T-helper 17 cell (primary cell): Measurements from ENCODE around the gene MBP. TPM values are rescaled to one million over a fixed set of nuclear protein-coding genes. Genes with fewer than 3 reads are reported as not detected.
A peak's percentile ranks its signal among the peaks of the same experiment; 100 is the strongest.

Experiments
- ATAC-seq: fragments of 150-1000 bp; cut with Tn5 transposase; 2 replicates; pipeline ENCODE4 v1.10.0; 2021; ENCODE audit warnings: mild to moderate bottlenecking, moderate library complexity
- DNase-seq, 3 donors: peaks; one replicate each; pipeline versions ENCODE4 v3.0.0 to v3.0.0-alpha.2; 2020 to 2021
- H3K9me3 ChIP-seq: one replicate; pipeline ENCODE4 v1.7.0; 2013; ENCODE audit warnings: low read length, mild to moderate bottlenecking; ENCODE audit not compliant: control insufficient read depth, poor library complexity, severe bottlenecking
- H3K27ac Mint-ChIP-seq: one replicate; pipeline ENCODE4 v1.8.0; 2022; ENCODE audit warnings: mild to moderate bottlenecking, moderate library complexity, mixed read lengths
- H3K27me3 Mint-ChIP-seq: one replicate; pipeline ENCODE4 v1.8.0; 2022; ENCODE audit warnings: mixed read lengths
- H3K36me3 Mint-ChIP-seq: one replicate; pipeline ENCODE4 v1.8.0; 2022; ENCODE audit warnings: low read depth, mixed read lengths
- H3K4me1 Mint-ChIP-seq: one replicate; pipeline ENCODE4 v1.8.0; 2022; ENCODE audit warnings: mild to moderate bottlenecking, mixed read lengths
- H3K4me3 Mint-ChIP-seq: one replicate; pipeline ENCODE4 v1.8.0; 2022; ENCODE audit warnings: mild to moderate bottlenecking, moderate library complexity, mixed read lengths
- total RNA-seq, 4 donors: library from RNA in 2 of 4; stranded (reverse) in 2 of 4; gene quantifications; one replicate each; pipeline ENCODE4 v1.2.3 and lab custom pipeline; 2022 to 2026

MBP gene
- total RNA-seq, 2 donors from 2014 or later = 97.7 to 127 TPM

DNA sequence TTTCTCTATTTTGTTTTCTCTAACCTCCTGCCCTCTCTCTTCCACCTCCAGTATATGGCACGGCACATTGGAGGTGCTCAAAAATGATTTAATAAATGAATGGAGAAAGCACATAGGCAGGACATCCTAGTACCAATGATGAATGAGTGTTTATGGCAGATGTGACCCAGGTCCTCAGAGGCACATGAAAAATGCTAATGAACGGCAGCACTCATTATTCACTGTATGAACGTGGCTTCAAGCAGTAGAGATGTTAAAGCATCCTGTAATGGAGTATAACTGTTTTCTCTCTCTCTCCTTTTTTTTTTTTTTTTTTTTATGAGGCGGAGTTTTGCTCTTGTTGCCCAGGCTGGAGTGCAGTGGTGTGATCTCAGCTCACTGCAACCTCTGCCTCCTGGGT lies 72.4 kb downstream of the MBP start:
- Mint-ChIP-seq H3K36me3 (peaks cover 2% of the 10 kb centered on the region), H3K27me3 (no peaks in the 10 kb centered on the region), H3K4me3 (peak overlapping the region; percentile 51)

GRCh38 chr18:77059294-77059916 lies 73.2 kb downstream of the MBP start:
- no peaks in the 10 kb centered on the region for H3K9me3 ChIP-seq
- peaks cover 68% of the 10 kb centered on the region for H3K4me1 Mint-ChIP-seq
- DNase-seq = no peak
- H3K27me3 Mint-ChIP-seq = no peaks in the 10 kb centered on the region
- peaks cover 2% of the 10 kb centered on the region for H3K36me3 Mint-ChIP-seq
- peak overlapping the region; percentile 51 for H3K4me3 Mint-ChIP-seq
- ATAC-seq = no peak
- peak overlapping the region; percentile 100 for H3K27ac Mint-ChIP-seq

More for the DNA sequence above, 72.4 kb downstream of the MBP start:
- ATAC-seq (no peak), DNase-seq (no peak)
- Mint-ChIP-seq H3K27ac (peak overlapping the region; percentile 100), H3K4me1 (peaks cover 65% of the 10 kb centered on the region)
- no peaks in the 10 kb centered on the region for H3K9me3 ChIP-seq

GRCh38 chr18:77058290-77058835 lies 74.2 kb downstream of the MBP start:
- Mint-ChIP-seq H3K36me3 (peaks cover 2% of the 10 kb centered on the region), H3K27me3 (no peaks in the 10 kb centered on the region), H3K4me1 (peaks cover 71% of the 10 kb centered on the region)

GRCh38 chr18:77057006-77057395 lies 75.6 kb downstream of the MBP start:
- peaks cover 64% of the 10 kb centered on the region for H3K4me1 Mint-ChIP-seq

More at GRCh38 chr18:77058290-77058835, 74.2 kb downstream of the MBP start:
- ATAC-seq (no peak), DNase-seq (no peak)
- no peaks in the 10 kb centered on the region for H3K9me3 ChIP-seq
- Mint-ChIP-seq H3K4me3 (no peak overlapping the region), H3K27ac (peak overlapping the region; percentile 43)

GRCh38 chr18:77056344-77057005 lies 76.1 kb downstream of the MBP start:
- H3K27ac Mint-ChIP-seq = peak overlapping the region; percentile 98
- H3K27me3 Mint-ChIP-seq = no peaks in the 10 kb centered on the region
- H3K4me1 Mint-ChIP-seq = peaks cover 62% of the 10 kb centered on the region
- DNase-seq (no peak), ATAC-seq (no peak)
- no peaks in the 10 kb centered on the region for H3K9me3 ChIP-seq
- H3K4me3 Mint-ChIP-seq = peak overlapping the region; percentile 90
- no peaks in the 10 kb centered on the region for H3K36me3 Mint-ChIP-seq

More at GRCh38 chr18:77057006-77057395, 75.6 kb downstream of the MBP start:
- no peaks in the 10 kb centered on the region for H3K9me3 ChIP-seq
- Mint-ChIP-seq H3K4me3 (peak overlapping the region; percentile 90), H3K27ac (peak overlapping the region; percentile 98), H3K36me3 (no peaks in the 10 kb centered on the region), H3K27me3 (no peaks in the 10 kb centered on the region)
- no peak for DNase-seq
- no peak for ATAC-seq

DNA sequence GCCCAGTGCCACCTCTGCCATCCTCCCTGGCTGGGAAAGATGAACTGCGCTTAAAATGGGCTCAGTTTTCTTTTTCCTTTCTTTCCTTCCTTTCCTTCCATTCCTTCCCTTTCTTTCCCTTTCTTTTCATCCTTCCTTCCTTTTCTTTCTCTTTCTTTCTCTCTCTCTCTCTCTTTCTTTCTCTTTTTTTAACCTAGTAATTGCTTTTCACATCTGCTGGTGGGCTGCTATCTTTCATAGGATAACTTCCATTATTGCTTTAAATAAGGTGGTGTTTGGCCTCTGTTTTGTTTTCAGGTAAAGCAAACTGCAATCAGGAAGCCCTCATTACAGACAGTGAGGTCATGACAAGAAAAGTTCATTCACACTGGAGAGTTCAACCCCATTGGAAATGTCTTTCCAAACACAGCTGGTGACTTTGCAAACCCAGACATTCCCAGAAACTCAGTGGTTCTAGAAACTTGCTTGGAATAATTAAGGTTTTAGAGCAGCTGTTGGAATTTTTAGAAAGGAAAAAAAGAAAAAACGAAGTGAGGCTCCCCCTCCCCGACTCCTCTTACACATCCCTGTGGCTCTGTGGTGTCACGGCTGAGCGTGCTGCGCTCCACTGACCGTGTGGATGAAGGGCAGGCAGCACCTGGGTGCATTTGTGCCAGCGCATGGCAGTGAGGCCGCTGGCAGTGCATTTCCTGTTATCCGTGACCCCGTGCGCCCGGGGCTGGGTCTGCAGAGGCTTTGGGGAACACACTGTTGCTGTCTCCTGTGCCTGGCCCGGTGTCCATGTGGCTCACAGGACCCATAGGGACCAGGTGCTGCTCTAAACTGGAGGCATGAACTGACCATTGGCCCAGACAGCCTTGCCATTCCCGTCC lies 76.9 kb downstream of the MBP start:
- ATAC-seq (no peak), DNase-seq (no peak)
- Mint-ChIP-seq H3K4me1 (peaks cover 59% of the 10 kb centered on the region), H3K36me3 (no peaks in the 10 kb centered on the region), H3K27ac (peak overlapping the region; percentile 98), H3K27me3 (no peaks in the 10 kb centered on the region), H3K4me3 (peak overlapping the region; percentile 90)
- H3K9me3 ChIP-seq = no peaks in the 10 kb centered on the region

- no peaks in the 10 kb centered on the region for H3K9me3 ChIP-seq
- no peaks in the 10 kb centered on the region for H3K36me3 Mint-ChIP-seq
- peaks cover 56% of the 10 kb centered on the region for H3K4me1 Mint-ChIP-seq
- ATAC-seq (peak; percentile 89), DNase-seq (peak; percentile 60 to 69 (median 64))
- H3K27me3 Mint-ChIP-seq = no peaks in the 10 kb centered on the region
- peak overlapping the region; percentile 98 for H3K27ac Mint-ChIP-seq
- H3K4me3 Mint-ChIP-seq = peak overlapping the region; percentile 90
Observed at GRCh38 chr18:77054606-77055428, 77.8 kb downstream of the MBP start.

- peak overlapping the region; percentile 98 for H3K27ac Mint-ChIP-seq
- ATAC-seq = peak; percentile 16
- no peaks in the 10 kb centered on the region for H3K9me3 ChIP-seq
- H3K4me3 Mint-ChIP-seq = peak overlapping the region; percentile 90
- no peaks in the 10 kb centered on the region for H3K36me3 Mint-ChIP-seq
- peaks cover 53% of the 10 kb centered on the region for H3K4me1 Mint-ChIP-seq
- no peak for DNase-seq
- H3K27me3 Mint-ChIP-seq = no peaks in the 10 kb centered on the region
Observed at GRCh38 chr18:77054288-77054605, 78.3 kb downstream of the MBP start.

- H3K4me1 Mint-ChIP-seq = peaks cover 49% of the 10 kb centered on the region
Observed at GRCh38 chr18:77053616-77054287, 78.8 kb downstream of the MBP start.

GRCh38 chr18:77052983-77053309 lies 79.6 kb downstream of the MBP start:
- Mint-ChIP-seq H3K36me3 (peaks cover 2% of the 10 kb centered on the region), H3K27ac (peak overlapping the region; percentile 98)
- no peak for ATAC-seq

More at GRCh38 chr18:77053616-77054287, 78.8 kb downstream of the MBP start:
- Mint-ChIP-seq H3K27me3 (no peaks in the 10 kb centered on the region), H3K27ac (peak overlapping the region; percentile 98), H3K4me3 (peak overlapping the region; percentile 90), H3K36me3 (no peaks in the 10 kb centered on the region)
- no peak for DNase-seq
- no peak for ATAC-seq
- no peaks in the 10 kb centered on the region for H3K9me3 ChIP-seq

DNA sequence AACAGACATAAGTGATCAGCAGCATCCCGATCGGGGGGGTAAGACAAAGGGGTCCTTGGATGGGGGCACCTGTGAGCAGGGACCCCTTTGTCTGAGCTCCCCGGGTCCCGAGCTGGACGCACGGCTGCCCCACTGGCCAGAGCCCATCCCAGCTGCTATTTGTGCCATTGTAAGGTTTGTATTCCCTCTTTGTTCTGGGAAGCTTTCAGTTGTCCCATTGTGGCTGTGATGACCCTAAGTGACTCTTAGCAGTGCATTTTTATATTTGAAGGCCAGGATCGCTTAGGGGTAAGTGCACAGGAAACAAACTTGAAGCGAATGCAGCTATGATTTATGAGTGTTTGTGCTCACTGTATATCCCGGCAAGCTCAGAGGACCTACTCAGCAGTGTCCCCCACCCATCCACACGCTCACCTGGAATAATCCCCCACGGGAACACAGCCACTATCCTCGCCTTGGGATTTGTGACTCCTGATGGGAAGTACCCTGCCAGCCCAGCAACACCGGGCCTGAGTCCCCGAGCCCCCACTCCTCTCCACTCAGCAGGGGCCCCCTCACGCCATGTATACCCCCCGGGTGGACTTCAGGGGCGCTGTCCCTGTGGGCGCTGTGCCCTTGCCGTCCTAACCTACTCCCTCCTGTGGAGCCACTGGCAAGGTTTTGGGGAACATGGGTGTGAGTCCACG lies 80.1 kb downstream of the MBP start:
- Mint-ChIP-seq H3K36me3 (peaks cover 2% of the 10 kb centered on the region), H3K27me3 (no peaks in the 10 kb centered on the region), H3K27ac (peak overlapping the region; percentile 98), H3K4me1 (peaks cover 54% of the 10 kb centered on the region), H3K4me3 (peak overlapping the region; percentile 90)
- H3K9me3 ChIP-seq = no peaks in the 10 kb centered on the region
- ATAC-seq (no peak), DNase-seq (no peak)

More at GRCh38 chr18:77052983-77053309, 79.6 kb downstream of the MBP start:
- Mint-ChIP-seq H3K27me3 (no peaks in the 10 kb centered on the region), H3K4me3 (peak overlapping the region; percentile 90), H3K4me1 (peaks cover 52% of the 10 kb centered on the region)
- no peaks in the 10 kb centered on the region for H3K9me3 ChIP-seq
- DNase-seq = no peak
